OCI-LY3 (cell line): ENCODE results near the gene CTPS2.

Experiments
- EZH2phosphoT487 ChIP-seq: fragments of 200-600 bp; shearing (Covaris generic); IDR thresholded peaks from 2 replicates; pipeline ENCODE4 v1.6.1; 2018; ENCODE audit warnings: antibody characterized with exemption, mixed run types, low read depth
- TF ChIP-seq, protein P1 (sequence below): fragments of 200-600, 300-600 bp; sonication (generic); IDR thresholded peaks from 2 replicates; pipeline ENCODE4 v1.5.1; 2014; ENCODE audit warnings: antibody characterized with exemption, low read length, low read depth

GRCh38 chrX:16745659-16746058 lies 33.2 kb upstream of the CTPS2 start:
- TF ChIP-seq, protein P1, sequence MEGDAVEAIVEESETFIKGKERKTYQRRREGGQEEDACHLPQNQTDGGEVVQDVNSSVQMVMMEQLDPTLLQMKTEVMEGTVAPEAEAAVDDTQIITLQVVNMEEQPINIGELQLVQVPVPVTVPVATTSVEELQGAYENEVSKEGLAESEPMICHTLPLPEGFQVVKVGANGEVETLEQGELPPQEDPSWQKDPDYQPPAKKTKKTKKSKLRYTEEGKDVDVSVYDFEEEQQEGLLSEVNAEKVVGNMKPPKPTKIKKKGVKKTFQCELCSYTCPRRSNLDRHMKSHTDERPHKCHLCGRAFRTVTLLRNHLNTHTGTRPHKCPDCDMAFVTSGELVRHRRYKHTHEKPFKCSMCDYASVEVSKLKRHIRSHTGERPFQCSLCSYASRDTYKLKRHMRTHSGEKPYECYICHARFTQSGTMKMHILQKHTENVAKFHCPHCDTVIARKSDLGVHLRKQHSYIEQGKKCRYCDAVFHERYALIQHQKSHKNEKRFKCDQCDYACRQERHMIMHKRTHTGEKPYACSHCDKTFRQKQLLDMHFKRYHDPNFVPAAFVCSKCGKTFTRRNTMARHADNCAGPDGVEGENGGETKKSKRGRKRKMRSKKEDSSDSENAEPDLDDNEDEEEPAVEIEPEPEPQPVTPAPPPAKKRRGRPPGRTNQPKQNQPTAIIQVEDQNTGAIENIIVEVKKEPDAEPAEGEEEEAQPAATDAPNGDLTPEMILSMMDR, result no peak
- no peak for TF ChIP-seq EZH2phosphoT487
